ENCODE measurements around the gene NR1D2.

GRCh38 chr3:23987356-23987755 lies 42.3 kb downstream of the NR1D2 start:
- TF ChIP-seq POLR2A (IDR thresholded peaks at IDR 0.05) (no peak), CTCF (IDR thresholded peaks at IDR 0.05) (no peak)
